OCI-LY3 (cell line): ENCODE results near the gene TMEM37.

Experiments used
- H2AFZ ChIP-seq: fragments of 200-600, 300-600 bp; shearing (Covaris generic); 2 replicates; pipeline ENCODE4 v1.6.0; 2014; ENCODE audit warnings: antibody characterized with exemption, low read depth, low read length
- H3K27ac ChIP-seq: fragments of 200-600, 300-600 bp; sonication (generic); 2 replicates; pipeline ENCODE4 v1.5.1; 2014; ENCODE audit warnings: mild to moderate bottlenecking, low read length, moderate library complexity, mixed read lengths
- H3K27me3 ChIP-seq: fragments of 200-600, 300-600 bp; sonication (generic); 2 replicates; pipeline ENCODE4 v1.6.1; 2014; ENCODE audit warnings: low read depth, low read length, mixed read lengths
- H3K36me3 ChIP-seq: fragments of 200-600, 300-600 bp; sonication (generic); replicated peaks from 2 replicates; pipeline ENCODE3; 2014; ENCODE audit warnings: low read depth, low read length, mixed read lengths
- H3K4me1 ChIP-seq: fragments of 300-600, 200-600 bp; sonication (generic); 2 replicates; pipeline ENCODE4 v1.6.1; 2014; ENCODE audit warnings: low read length, mixed read lengths
- H3K4me2 ChIP-seq: fragments of 200-600, 300-600 bp; sonication (generic); 2 replicates; pipeline ENCODE4 v1.6.1; 2014; ENCODE audit warnings: low read length, mixed read lengths
- H3K4me3 ChIP-seq: fragments of 300-600, 200-600 bp; sonication (generic); 2 replicates; pipeline ENCODE4 v1.5.1; 2014; ENCODE audit warnings: antibody characterized with exemption, mild to moderate bottlenecking, low read length, moderate library complexity
- H3K79me2 ChIP-seq: fragments of 300-600, 200-600 bp; shearing (Covaris generic); 2 replicates; pipeline ENCODE4 v1.6.1; 2014; ENCODE audit warnings: mild to moderate bottlenecking, low read length, mixed read lengths
- H3K9ac ChIP-seq: fragments of 300-600, 200-600 bp; shearing (Covaris generic); 2 replicates; pipeline ENCODE4 v1.6.0; 2014; ENCODE audit warnings: mild to moderate bottlenecking, low read length, moderate library complexity
- H3K9me3 ChIP-seq: fragments of 200-600, 300-600 bp; shearing (Covaris generic); 2 replicates; pipeline ENCODE4 v1.6.1; 2014; ENCODE audit warnings: low read length, mixed read lengths; ENCODE audit not compliant: insufficient read depth
- H4K20me1 ChIP-seq: fragments of 200-600, 300-600 bp; sonication (generic); 2 replicates; pipeline ENCODE4 v1.6.1; 2016; ENCODE audit warnings: low read length, mixed read lengths; ENCODE audit not compliant: insufficient read depth
- CTCF ChIP-seq: fragments of 200-600, 300-600 bp; sonication (generic); IDR thresholded peaks from 2 replicates; pipeline ENCODE4 v1.5.1; 2014; ENCODE audit warnings: antibody characterized with exemption, low read length, low read depth
- EZH2phosphoT487 ChIP-seq: fragments of 200-600 bp; shearing (Covaris generic); IDR thresholded peaks from 2 replicates; pipeline ENCODE4 v1.6.1; 2018; ENCODE audit warnings: antibody characterized with exemption, mixed run types, low read depth

Gene TMEM37

GRCh38 chr2:119463136-119463535 lies 31.5 kb downstream of the TMEM37 start:
- H3K36me3 ChIP-seq, result no peaks in the 10 kb centered on the region
- H3K4me1 ChIP-seq, result no peaks in the 10 kb centered on the region
- no peaks in the 10 kb centered on the region for H4K20me1 ChIP-seq
- no peaks in the 10 kb centered on the region for H3K9me3 ChIP-seq
- H3K9ac ChIP-seq, result no peak overlapping the region
- H3K79me2 ChIP-seq, result no peaks in the 10 kb centered on the region
- no peaks in the 10 kb centered on the region for H3K27me3 ChIP-seq
- no peak overlapping the region for H3K4me2 ChIP-seq
- TF ChIP-seq EZH2phosphoT487, result no peak
- TF ChIP-seq CTCF, result no peak
- no peak overlapping the region for H2AFZ ChIP-seq
- H3K27ac ChIP-seq, result no peak overlapping the region
- H3K4me3 ChIP-seq, result no peak overlapping the region

- no peak overlapping the region for H3K4me3 ChIP-seq
- H3K27me3 ChIP-seq, result no peaks in the 10 kb centered on the region
- H4K20me1 ChIP-seq, result no peaks in the 10 kb centered on the region
- H3K9me3 ChIP-seq, result no peaks in the 10 kb centered on the region
- H3K79me2 ChIP-seq, result no peaks in the 10 kb centered on the region
- H3K36me3 ChIP-seq, result no peaks in the 10 kb centered on the region
- H3K27ac ChIP-seq, result no peak overlapping the region
- TF ChIP-seq CTCF, result no peak
- TF ChIP-seq EZH2phosphoT487, result no peak
- no peak overlapping the region for H3K4me2 ChIP-seq
- H3K9ac ChIP-seq, result no peak overlapping the region
- no peaks in the 10 kb centered on the region for H3K4me1 ChIP-seq
- H2AFZ ChIP-seq, result no peak overlapping the region
These were observed 32.3 kb downstream of the TMEM37 start for GRCh38 chr2:119463990-119464389.

- Histone ChIP-seq H2AFZ (no peak overlapping the region), H3K4me1 (no peaks in the 10 kb centered on the region), H3K27ac (no peak overlapping the region), H3K9ac (no peak overlapping the region), H3K9me3 (no peaks in the 10 kb centered on the region), H3K36me3 (no peaks in the 10 kb centered on the region), H3K79me2 (no peaks in the 10 kb centered on the region), H3K27me3 (no peaks in the 10 kb centered on the region), H3K4me2 (no peak overlapping the region), H3K4me3 (no peak overlapping the region), H4K20me1 (no peaks in the 10 kb centered on the region)
- TF ChIP-seq EZH2phosphoT487 (no peak), CTCF (no peak)
These were observed 33.3 kb downstream of the TMEM37 start for GRCh38 chr2:119464981-119465380.

- no peak overlapping the region for H3K4me2 ChIP-seq
- H4K20me1 ChIP-seq, result no peaks in the 10 kb centered on the region
- TF ChIP-seq EZH2phosphoT487, result no peak
- no peak for TF ChIP-seq CTCF
- H3K9ac ChIP-seq, result no peak overlapping the region
- H3K9me3 ChIP-seq, result no peaks in the 10 kb centered on the region
- H3K4me1 ChIP-seq, result no peaks in the 10 kb centered on the region
- no peak overlapping the region for H3K27ac ChIP-seq
- no peak overlapping the region for H3K4me3 ChIP-seq
- no peaks in the 10 kb centered on the region for H3K79me2 ChIP-seq
- H3K36me3 ChIP-seq, result no peaks in the 10 kb centered on the region
- H3K27me3 ChIP-seq, result no peaks in the 10 kb centered on the region
- H2AFZ ChIP-seq, result no peak overlapping the region
These were observed 34.0 kb downstream of the TMEM37 start for GRCh38 chr2:119465687-119466086.
